Measurements from ENCODE around the gene ATP8B3.

ATP8B3 gene

GRCh38 chr19:1754636-1755466 is 57.2 kb downstream of the ATP8B3 start:
- DNase-seq: no peak

- DNase-seq: no peak
Measured at GRCh38 chr19:1754018-1754635, 57.9 kb downstream of the ATP8B3 start.

DNA sequence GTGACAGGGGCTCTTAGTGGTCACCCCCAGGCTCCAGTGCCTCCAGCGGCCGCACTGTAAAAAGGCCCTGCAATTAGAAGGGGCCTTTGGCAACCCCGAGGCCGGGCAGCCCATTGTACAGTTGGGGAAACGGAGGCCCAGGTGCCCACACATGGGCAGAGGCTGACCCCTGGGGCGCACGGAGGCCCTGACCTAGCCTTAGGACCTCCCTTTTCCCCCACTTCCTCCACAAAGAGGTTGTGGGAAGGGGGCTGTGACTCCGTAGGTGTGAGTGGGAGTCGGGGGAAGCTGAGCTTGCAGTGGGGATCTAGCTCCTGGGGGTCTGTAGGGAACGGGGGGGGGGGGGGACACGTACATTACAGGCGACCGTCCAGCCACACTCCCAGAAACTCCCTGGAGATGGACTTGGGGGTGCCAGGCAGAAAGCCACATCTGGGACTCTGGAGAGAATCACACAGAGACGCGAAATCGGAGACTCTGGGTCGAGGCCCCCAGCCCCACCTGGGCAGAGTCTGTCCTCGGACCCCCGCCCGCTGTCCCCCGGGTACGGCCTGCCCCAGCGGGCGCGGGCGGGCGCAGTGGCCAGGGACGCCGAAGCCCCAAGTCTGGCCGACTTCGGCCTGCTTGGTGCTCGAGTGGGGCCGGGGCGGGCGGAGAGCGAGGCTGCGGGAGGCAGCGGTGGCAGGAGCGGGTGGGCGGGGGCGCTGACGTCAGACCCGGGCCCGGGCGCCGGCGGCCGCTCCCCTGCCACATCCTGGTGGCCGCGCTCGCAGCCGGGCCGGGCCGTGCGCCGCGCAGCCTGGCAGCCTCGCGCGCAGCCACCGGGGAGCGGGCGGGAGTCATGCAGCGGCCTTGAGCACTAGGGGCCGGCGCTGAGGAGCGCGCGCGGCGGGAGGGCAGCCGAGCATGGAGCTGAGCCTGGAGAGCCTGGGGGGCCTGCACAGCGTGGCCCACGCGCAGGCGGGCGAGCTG is 59.0 kb downstream of the ATP8B3 start, which contains the start of gene ONECUT3:
Gene ONECUT3, plus strand, starts transcription at position 750 of the 972 bp plus-strand sequence. Its CDS starts 157 bp downstream, at position 907.
- DNase-seq: no peak

DNA sequence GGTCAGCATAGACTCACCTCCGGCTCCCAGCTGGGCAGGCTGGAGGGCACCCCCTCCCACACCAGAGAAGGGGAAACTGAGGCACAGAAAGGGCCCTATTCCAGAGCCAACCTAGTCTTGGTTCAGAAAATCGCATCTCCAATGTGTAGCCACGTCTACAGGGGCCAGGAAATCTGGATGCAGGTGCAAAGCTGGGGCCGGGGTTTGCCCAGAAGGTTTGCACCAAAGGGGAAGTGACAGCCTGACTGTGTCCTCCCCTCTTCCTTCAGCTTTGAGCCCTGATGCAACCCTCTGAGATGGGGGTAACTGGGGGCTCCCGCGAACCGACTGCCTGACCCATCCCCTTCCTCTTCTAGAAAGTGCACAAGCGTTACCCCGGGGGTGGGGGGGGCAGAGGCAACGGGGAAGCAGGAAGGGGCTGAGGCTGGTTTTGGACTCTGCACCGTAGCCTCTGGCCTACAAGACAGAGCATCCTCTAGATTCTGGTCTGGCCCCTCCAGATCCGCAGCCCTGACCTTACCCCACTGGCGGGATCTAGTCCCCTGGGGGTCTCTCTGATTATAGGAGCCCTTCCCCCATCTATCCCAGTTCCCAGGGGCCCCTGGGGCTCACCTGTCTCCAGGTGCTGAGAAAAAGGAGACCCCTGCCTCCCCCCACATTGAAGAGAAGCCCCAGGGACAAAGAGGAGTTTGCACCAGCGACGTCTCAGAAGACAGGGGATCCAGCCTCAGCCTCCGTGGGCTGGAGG is 59.9 kb downstream of the ATP8B3 start:
- no peak for DNase-seq

- DNase-seq: no peak
Measured at GRCh38 chr19:1751367-1752008, 60.6 kb downstream of the ATP8B3 start.

- DNase-seq: no peak
Measured at GRCh38 chr19:1750343-1751021, 61.6 kb downstream of the ATP8B3 start.

GRCh38 chr19:1749373-1750342 is 62.4 kb downstream of the ATP8B3 start:
- DNase-seq: no peak

DNA sequence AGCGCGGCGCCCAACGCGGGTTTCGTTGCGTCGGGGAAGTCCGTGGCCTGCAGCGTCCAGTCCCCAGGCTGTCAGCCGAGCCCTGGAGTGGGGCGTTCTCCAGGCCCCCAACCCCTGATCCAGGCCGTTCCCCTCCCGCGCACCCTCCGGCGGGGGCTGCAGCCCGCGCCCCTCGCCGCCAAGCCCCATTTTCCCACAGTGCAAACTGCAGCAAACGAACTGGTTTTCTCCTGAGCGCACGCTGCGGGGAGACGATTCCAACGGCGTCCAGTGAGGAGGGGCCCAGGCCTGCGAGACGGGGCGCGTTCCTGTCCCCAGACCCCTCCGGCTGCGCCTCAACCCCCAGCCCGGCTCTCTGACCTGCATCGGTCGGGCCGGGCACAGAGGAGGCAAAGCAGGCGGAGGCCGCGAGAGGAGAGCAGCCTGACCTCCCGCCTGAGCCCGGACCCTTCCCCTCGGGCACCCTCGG is 63.2 kb downstream of the ATP8B3 start:
- no peak for DNase-seq

GRCh38 chr19:1748115-1748872 is 63.8 kb downstream of the ATP8B3 start:
- DNase-seq: no peak

- no peak for DNase-seq
Measured at GRCh38 chr19:1747285-1748114, 64.6 kb downstream of the ATP8B3 start.

GRCh38 chr19:1746401-1747284 is 65.4 kb downstream of the ATP8B3 start:
- no peak for DNase-seq

DNA sequence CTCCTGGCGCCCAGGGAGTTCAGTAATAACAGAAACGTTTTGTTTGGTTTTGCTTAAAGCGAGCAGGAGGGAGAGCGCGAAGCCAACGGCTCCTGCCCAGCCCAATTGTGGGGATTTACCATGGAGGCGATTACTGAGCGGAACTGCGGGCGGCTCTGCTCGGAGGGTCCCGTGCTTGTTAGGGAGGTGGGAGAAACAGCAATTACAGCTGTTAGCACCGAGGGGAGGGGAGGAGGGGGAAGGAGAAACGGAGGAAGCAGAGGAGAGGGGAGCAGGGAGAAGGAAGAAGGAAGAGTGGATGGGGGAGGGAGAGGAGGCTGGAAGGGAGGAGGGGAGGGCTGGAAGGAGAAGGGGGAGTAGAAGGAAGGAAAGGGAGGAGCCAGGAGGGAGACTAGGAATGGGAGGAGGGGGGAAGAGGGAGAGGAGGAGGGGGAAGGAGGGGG is 66.5 kb downstream of the ATP8B3 start:
- no peak for DNase-seq

DNA sequence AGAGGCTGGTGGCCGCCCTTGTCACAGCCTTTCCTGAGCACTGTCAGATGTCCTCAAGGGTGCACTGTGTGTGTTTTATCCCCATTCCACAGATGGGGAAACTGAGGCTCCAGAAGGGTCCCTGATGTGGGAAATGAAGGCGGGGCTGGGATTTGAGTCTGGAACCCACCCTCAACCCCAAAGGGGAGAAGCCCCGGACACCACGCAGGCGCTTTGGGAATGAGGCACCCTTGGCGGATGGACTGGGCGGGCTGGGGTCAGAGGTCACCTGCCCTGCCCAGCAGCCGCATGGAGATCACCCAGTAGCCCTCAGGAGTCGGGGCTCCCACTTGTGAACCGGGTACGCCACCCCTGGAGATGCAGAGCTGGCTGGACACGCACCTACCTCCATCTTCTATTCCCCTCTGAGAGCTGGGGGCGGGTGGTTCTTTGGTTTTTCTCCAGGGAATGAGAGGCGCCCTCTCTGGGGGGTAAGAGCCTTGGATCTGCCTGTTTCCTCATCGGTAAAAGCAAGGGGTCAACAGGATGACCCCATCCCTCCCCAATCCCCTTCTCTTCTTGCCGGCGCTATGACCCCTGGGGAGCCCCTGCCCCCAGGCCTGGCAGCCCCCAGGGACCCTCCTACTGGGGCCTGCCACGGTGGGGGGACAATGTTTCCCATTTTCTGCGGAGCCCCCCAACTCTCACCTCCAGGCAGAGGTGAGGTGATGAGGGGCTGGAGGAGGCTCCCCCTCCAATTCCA is 67.1 kb downstream of the ATP8B3 start:
- DNase-seq: no peak

- DNase-seq: no peak
Measured at GRCh38 chr19:1744133-1744665, 67.9 kb downstream of the ATP8B3 start.

DNA sequence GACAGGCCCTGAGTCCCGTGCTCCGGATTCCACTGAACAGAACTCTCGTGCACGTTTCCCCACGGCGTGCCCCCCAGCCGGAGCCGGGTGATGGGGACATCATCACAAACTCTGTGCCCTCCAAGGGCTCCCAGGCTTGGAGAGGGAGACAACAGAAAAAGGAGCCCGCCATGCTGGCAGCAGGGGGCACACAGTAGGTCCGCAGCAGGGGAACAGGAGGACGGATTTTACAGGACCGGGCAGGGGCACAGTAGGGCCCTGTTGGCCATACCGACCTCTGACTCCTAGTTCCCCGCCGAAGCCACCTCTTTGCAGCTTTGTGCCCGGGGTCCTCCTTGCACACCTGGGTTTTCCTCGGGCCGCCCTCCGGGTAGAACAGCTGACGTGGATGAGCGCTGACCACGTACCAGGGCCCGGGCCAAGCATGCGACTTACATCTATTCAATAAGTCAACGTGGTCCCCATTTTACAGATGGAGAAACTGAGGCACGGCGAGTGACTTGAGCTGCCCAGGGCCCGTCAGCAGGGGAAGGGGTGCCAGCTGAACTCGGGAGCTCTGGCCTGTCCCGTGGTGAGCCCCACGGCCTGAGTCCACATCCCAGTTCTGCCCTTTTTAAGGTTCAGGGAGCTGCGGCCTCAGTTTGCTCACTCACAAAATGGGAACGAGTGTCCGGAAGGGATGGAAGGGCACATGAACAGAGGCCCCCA is 68.9 kb downstream of the ATP8B3 start:
- no peak for DNase-seq

Data from activated CD4-positive, CD25-positive, alpha-beta regulatory T cell treated with anti-CD3 and anti-CD28 coated beads, Interleukin-2, amount 50 U/mL, for 72 hours (primary cell).